Rectal smooth muscle tissue (tissue), 1 donor: ENCODE data around the gene SMIM17.
"Not testable (repeated sequence)": the region's sequence is repeated elsewhere in the genome, so short reads cannot be mapped to it uniquely, and the experiment has no call there.

Experiments
- H3K27ac ChIP-seq: one replicate; pipeline ENCODE4 v1.7.0; 2013; ENCODE audit warnings: low read depth, low read length, inconsistent platforms
- H3K27me3 ChIP-seq: one replicate; pipeline ENCODE4 v1.7.0; 2013; ENCODE audit warnings: low read length; ENCODE audit not compliant: control insufficient read depth, insufficient read depth
- H3K36me3 ChIP-seq: one replicate; pipeline ENCODE4 v1.7.0; 2013; ENCODE audit warnings: low read length; ENCODE audit not compliant: control insufficient read depth, insufficient read depth
- H3K4me1 ChIP-seq: one replicate; pipeline ENCODE4 v1.7.0; 2013; ENCODE audit warnings: low read length; ENCODE audit not compliant: control insufficient read depth, insufficient read depth
- H3K4me3 ChIP-seq: one replicate; pipeline ENCODE4 v1.7.0; 2013; ENCODE audit warnings: low read length
- H3K9ac ChIP-seq: one replicate; pipeline ENCODE4 v1.7.0; 2013; ENCODE audit warnings: low read length

SMIM17 gene

GRCh38 chr19:56663931-56664500 is 21.1 kb downstream of the SMIM17 start:
- H3K9ac ChIP-seq: no peak overlapping the region
- H3K27ac ChIP-seq: no peak overlapping the region
- H3K4me1 ChIP-seq: no peaks in the 10 kb centered on the region
- no peaks in the 10 kb centered on the region for H3K27me3 ChIP-seq
- no peak overlapping the region for H3K4me3 ChIP-seq
- H3K36me3 ChIP-seq: peaks cover 3% of the 10 kb centered on the region

DNA sequence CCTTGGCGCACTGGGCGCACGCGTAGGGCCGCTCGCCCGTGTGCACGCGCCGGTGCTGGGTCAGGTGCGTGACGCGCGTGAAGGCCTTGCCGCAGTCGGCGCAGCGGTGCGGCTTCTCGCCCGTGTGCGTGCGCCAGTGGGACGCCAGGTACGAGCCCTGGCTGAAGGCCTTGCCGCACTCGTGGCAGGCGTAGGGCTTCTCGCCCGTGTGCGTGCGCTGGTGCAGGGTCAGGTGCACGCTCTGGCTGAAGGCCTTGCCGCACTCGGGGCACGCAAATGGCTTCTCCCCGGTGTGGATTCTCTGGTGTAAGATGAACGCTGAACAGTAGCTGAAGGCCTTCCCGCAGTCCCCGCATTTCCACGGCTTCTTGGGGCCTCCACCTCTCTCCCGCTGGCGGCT is 21.6 kb downstream of the SMIM17 start:
- peaks cover 3% of the 10 kb centered on the region for H3K36me3 ChIP-seq
- no peaks in the 10 kb centered on the region for H3K4me1 ChIP-seq
- no peak overlapping the region for H3K4me3 ChIP-seq
- H3K9ac ChIP-seq: no peak overlapping the region
- no peaks in the 10 kb centered on the region for H3K27me3 ChIP-seq
- H3K27ac ChIP-seq: no peak overlapping the region

- H3K4me3 ChIP-seq: no peak overlapping the region
These were observed 24.4 kb downstream of the SMIM17 start for GRCh38 chr19:56667311-56667870.

GRCh38 chr19:56668676-56669075 is 25.7 kb downstream of the SMIM17 start:
- Histone ChIP-seq H3K9ac (no peak overlapping the region), H3K4me1 (peaks cover 9% of the 10 kb centered on the region), H3K4me3 (no peak overlapping the region), H3K27ac (no peak overlapping the region), H3K36me3 (no peaks in the 10 kb centered on the region), H3K27me3 (no peaks in the 10 kb centered on the region)

More at GRCh38 chr19:56667311-56667870, 24.4 kb downstream of the SMIM17 start:
- H3K27ac ChIP-seq: no peak overlapping the region
- no peaks in the 10 kb centered on the region for H3K27me3 ChIP-seq
- H3K9ac ChIP-seq: no peak overlapping the region
- peaks cover 9% of the 10 kb centered on the region for H3K4me1 ChIP-seq
- H3K36me3 ChIP-seq: peaks cover 3% of the 10 kb centered on the region

- H3K27me3 ChIP-seq: no peaks in the 10 kb centered on the region
- peak overlapping the region; percentile 58 for H3K9ac ChIP-seq
- H3K36me3 ChIP-seq: no peaks in the 10 kb centered on the region
- peaks cover 9% of the 10 kb centered on the region for H3K4me1 ChIP-seq
- H3K4me3 ChIP-seq: peak overlapping the region; percentile 93
- no peak overlapping the region for H3K27ac ChIP-seq
These were observed 27.5 kb downstream of the SMIM17 start for GRCh38 chr19:56670401-56670960.

DNA sequence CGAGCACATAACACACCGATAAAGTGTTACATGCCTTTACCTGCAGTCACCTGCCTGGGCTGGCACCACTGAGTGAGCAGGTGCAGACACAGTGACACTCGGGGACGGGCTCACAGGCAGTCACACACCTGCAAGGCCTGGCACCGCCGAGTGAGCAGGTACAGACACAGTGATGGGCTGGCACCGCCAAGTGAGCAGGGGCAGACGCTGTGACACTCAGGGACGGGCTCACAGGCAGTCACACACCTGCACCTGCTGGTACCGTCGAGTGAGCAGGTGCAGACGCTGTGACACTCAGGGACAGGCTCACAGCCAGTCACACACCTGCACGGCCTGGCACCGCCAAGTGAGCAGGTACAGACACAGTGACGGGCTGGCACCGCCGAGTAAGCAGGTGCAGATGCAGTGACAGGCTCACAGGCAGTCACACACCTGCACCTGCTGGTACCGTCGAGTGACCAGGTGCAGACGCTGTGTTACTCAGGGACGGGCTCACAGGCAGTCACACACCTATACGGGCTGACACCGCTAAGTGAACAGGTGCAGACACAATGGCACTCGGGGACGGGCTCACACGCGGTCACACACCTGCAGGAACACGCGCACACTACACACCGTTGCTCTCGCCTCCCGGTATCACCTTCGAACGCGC is 28.1 kb downstream of the SMIM17 start:
- peaks cover 9% of the 10 kb centered on the region for H3K4me1 ChIP-seq
- H3K27me3 ChIP-seq: no peaks in the 10 kb centered on the region
- H3K36me3 ChIP-seq: no peaks in the 10 kb centered on the region
- peak overlapping the region; percentile 93 for H3K4me3 ChIP-seq
- H3K27ac ChIP-seq: peak overlapping the region; percentile 11
- H3K9ac ChIP-seq: peak overlapping the region; percentile 58

- Histone ChIP-seq H3K4me1 (peaks cover 9% of the 10 kb centered on the region), H3K36me3 (no peaks in the 10 kb centered on the region), H3K4me3 (peak within 1 kb of the TSS; percentile 93), H3K27ac (peak within 1 kb of the TSS; percentile 11), H3K9ac (peak within 1 kb of the TSS; percentile 58), H3K27me3 (no peaks in the 10 kb centered on the region)
These were observed 28.6 kb downstream of the SMIM17 start, which contains the start of gene ZNF835 for GRCh38 chr19:56671613-56671994. ZNF835 (minus strand) TSS chr19:56671757; CDS start chr19:56665198, 6,559 bp downstream.

- not testable (repeated sequence) for H3K36me3 ChIP-seq, H3K4me1 ChIP-seq, H3K27me3 ChIP-seq, H3K9ac ChIP-seq, H3K4me3 ChIP-seq, H3K27ac ChIP-seq
These were observed 29.7 kb downstream of the SMIM17 start for GRCh38 chr19:56672610-56673009.

DNA sequence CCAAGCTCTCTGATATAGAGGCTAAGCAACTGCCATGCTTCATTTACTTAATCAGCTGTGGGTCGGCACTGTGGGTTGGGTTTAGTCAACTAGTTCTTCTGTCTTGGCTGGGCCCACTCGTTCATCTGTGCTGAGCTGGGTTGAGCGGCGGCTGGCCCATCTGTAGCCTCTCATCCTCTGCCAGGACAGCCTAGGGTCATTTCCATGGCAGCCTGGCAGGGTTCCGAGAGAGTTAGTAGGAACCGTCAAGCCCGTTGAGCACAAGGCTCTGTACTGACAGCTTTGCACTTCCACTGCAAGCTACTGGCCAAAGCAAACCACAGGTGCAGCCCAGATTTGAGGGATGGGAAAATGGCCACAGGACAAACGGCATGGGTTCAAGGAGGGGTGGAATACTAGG is 35.2 kb downstream of the SMIM17 start:
- Histone ChIP-seq H3K4me3 (no peak overlapping the region), H3K27me3 (no peaks in the 10 kb centered on the region), H3K9ac (no peak overlapping the region), H3K36me3 (no peaks in the 10 kb centered on the region), H3K27ac (no peak overlapping the region), H3K4me1 (no peaks in the 10 kb centered on the region)

GRCh38 chr19:56681702-56682101 is 38.7 kb downstream of the SMIM17 start:
- no peak overlapping the region for H3K4me3 ChIP-seq
- no peaks in the 10 kb centered on the region for H3K4me1 ChIP-seq
- no peaks in the 10 kb centered on the region for H3K36me3 ChIP-seq
- no peaks in the 10 kb centered on the region for H3K27me3 ChIP-seq
- H3K9ac ChIP-seq: no peak overlapping the region
- H3K27ac ChIP-seq: no peak overlapping the region

DNA sequence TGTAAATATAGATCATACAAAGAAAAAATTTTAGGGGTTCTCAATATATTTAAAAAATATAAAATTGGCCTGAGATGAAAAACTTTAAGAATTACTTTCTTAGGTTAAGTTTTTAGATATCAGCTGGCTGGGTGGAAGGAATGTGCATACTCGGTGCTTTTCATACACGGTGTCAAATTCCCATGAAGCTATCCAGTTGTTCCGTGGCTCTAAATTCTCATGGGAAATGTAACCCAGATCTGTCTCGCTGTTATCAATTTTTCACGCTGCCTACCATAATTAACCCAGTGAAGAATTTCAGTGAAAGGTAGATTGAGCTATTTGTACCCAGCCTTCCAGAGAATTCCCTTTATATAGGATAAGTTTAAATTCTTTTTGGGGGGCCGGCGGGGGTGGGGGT is 40.2 kb downstream of the SMIM17 start:
- Histone ChIP-seq H3K9ac (no peak overlapping the region), H3K27me3 (no peaks in the 10 kb centered on the region), H3K27ac (no peak overlapping the region), H3K36me3 (no peaks in the 10 kb centered on the region), H3K4me3 (no peak overlapping the region), H3K4me1 (no peaks in the 10 kb centered on the region)

- H3K27me3 ChIP-seq: no peaks in the 10 kb centered on the region
- H3K9ac ChIP-seq: no peak overlapping the region
- H3K4me3 ChIP-seq: no peak overlapping the region
- H3K4me1 ChIP-seq: no peaks in the 10 kb centered on the region
- H3K36me3 ChIP-seq: no peaks in the 10 kb centered on the region
- no peak overlapping the region for H3K27ac ChIP-seq
These were observed 44.1 kb downstream of the SMIM17 start for GRCh38 chr19:56687031-56687430.
